ENCODE data around the gene USP40. TPM values are rescaled to one million over a fixed set of nuclear protein-coding genes. Genes with fewer than 3 reads are reported as not detected.
A peak's percentile ranks its signal among the peaks of the same experiment; 100 is the strongest.
"Not testable (repeated sequence)": the region's sequence is repeated elsewhere in the genome, so short reads cannot be mapped to it uniquely, and the experiment has no call there.

Gene USP40
- 21.7 and 22.5 TPM in 2 replicates for total RNA-seq

DNA sequence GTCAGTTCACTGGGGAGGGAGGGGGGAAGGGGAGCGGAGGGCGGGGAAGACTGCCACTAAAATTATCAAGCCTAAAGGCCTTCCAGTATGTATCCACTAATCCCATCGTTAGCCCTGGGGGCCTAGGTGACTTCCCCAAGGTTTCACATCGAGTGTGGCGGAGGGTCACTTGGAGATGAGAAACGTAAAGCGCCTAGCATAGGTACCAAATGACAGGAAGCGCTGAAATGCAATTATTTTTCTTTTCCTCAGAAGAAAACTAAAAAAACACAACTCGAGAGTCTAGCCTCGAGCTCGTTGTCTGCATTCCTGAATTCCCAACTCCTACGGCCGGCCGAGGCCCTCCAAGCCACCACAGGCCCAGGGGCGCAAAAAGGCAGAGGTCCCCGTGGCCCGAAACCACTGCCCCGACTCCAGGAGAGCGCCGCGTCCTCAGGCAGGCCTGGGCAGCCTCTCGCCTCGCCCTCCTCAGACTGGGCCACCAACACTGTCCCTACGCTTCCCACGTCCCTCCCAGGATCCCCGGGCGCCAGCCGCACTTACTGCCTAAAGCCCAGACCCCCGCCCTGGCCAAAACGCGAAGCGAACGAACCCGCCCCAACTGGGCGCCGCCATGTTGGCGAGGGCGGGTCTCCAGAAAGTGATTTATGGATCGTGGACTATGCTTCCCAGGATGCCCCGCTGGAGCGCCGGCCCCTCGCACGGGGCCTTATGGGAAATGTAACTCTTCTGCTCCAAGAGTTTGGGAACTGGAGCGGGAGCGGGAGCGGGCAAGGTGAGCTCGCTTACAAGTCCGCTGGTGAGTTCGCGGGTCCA is at the start of gene USP40:
Gene USP40 (minus strand): TSS at position 642 of the 816 bp plus-strand sequence. CDS start 1,228 bp downstream, outside the sequence.
- peak; percentile 74 for DNase-seq (ENCODE audit: low read depth, low spot score)

GRCh38 chr2:233611284-233611683 is 44.7 kb upstream of the USP40 start:
- no peak for DNase-seq (ENCODE audit: low read depth, low spot score)

DNA sequence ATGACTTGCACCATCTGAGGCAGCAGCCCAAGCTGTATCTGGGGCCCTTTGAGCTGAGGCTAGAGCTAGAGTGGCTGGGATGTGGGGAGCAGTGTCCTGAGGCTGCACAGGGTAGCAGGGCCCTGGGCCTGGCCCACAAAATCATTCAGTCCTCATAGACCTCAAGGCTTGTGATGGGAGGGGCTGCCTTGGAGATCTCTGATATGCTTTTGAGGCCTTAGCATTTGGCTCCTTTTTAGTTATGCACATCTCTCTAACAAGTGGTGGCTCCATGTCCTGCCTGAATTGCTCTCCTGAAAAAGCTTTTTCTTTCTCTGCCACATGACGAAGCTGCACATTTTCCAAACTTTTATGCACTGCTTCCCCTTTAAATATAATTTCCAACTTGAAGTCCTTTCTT is 39.1 kb upstream of the USP40 start:
- no peak for DNase-seq (ENCODE audit: low read depth, low spot score)

GRCh38 chr2:233604826-233605225 is 38.2 kb upstream of the USP40 start:
- DNase-seq (ENCODE audit: low read depth, low spot score): no peak

- no peak for DNase-seq (ENCODE audit: low read depth, low spot score)
Observed at GRCh38 chr2:233603520-233603919, 36.9 kb upstream of the USP40 start.

- DNase-seq (ENCODE audit: low read depth, low spot score): no peak
Observed at GRCh38 chr2:233602076-233602475, 35.5 kb upstream of the USP40 start.

DNA sequence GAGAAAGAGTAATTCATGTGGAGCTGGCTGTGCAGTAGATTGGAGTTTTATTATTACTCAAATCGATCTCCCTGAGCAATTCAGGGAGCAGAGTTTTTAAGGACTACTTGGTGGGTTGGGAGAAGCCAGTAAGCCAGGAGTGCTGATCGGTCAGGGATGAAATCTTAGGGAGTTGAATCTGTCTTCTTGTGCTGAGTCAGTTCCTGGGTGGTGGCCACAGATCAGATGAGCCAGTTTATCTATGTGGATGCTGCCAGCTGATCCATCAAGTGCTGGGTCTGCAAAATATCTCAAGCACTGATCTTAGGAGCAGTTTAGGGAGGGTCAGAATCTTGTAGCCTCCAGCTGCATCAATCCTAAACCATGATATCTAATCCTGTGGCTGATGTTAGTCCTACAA is 33.8 kb upstream of the USP40 start:
- DNase-seq (ENCODE audit: low read depth, low spot score): no peak

DNA sequence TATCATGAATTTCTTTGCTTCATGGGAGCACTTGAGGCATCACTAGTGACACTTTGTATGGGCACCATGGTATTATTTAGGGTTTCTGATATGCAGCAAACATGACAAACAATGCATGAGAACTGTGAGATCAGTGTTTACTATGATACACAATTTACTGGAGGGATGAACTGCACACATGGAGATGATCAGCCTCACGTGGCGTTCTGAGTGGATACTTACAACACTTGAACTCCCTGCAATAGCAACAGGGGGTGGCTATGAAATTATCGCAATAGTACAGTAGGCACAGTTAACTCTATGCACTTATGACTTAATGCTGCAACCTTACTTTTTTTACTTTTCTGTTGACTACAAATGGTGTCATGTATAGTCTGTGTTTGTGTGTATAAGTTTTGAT is 32.4 kb upstream of the USP40 start:
- DNase-seq (ENCODE audit: low read depth, low spot score): no peak

GRCh38 chr2:233597522-233597921 is 30.9 kb upstream of the USP40 start:
- no peak for DNase-seq (ENCODE audit: low read depth, low spot score)

GRCh38 chr2:233593201-233593600 is 26.6 kb upstream of the USP40 start:
- DNase-seq (ENCODE audit: low read depth, low spot score): no peak

DNA sequence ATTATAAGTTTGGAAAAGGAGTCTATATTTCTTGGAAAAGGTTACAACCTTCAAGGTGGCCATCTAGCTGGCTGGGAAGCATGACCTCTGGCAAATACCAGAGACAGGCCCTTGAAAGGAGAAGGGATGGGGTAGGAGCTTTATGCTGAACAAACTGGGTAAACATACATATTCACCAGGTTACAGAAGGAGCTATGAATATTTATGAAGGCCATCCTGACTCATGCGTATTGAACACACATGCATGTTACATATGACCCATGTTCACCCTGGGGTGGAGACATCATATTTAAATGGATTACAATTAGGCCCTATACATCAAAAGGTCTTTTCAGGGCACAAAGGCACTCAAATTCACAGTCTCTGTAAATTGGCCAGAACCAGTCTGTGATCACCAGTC is 26.1 kb upstream of the USP40 start:
- DNase-seq (ENCODE audit: low read depth, low spot score): not testable (repeated sequence)

DNA sequence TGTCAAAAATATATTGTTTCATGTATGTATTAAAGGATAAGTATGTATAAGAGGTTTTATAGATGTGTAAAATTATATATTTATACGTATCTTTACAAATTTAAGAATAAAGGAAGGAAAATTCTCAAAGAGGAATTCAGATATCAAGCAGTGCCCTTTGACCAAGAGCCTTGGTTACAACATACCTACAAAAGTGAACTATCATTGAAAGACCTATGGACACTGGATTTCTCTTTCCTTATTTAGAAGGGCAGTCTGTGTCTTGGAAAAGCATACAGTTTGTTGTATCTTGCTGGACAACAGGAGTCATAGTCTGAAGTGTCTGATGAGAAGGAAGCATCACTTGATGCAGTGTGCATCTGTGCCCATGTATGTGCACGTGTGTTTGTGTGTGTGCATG is 21.8 kb upstream of the USP40 start:
- DNase-seq (ENCODE audit: low read depth, low spot score): no peak

GRCh38 chr2:233584210-233584609 is 17.6 kb upstream of the USP40 start:
- no peak for DNase-seq (ENCODE audit: low read depth, low spot score)

GRCh38 chr2:233583217-233583965 is 16.8 kb upstream of the USP40 start:
- DNase-seq (ENCODE audit: low read depth, low spot score): not testable (repeated sequence)

GRCh38 chr2:233577341-233577740 is 10.8 kb upstream of the USP40 start:
- DNase-seq (ENCODE audit: low read depth, low spot score): not testable (repeated sequence)

DNA sequence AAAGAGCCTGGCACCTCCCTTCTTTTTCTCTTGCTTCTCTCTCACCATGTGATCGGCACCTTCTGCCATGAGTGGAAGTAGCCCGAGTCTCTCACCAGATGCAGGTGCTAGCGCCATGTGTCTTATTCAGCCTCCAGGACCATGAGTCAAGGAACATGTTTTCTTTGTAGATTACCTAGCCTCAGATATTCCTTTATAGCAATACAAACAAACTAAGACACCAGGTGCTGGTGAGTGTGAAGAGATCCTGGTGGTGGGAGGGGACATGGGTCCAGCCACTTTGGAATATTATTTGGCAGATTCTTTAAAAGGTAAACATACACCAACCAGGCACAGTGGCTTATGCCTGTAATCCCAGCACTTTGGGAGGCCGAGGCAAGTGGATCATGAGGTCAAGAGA is 5.9 kb upstream of the USP40 start:
- DNase-seq (ENCODE audit: low read depth, low spot score): no peak

DNA sequence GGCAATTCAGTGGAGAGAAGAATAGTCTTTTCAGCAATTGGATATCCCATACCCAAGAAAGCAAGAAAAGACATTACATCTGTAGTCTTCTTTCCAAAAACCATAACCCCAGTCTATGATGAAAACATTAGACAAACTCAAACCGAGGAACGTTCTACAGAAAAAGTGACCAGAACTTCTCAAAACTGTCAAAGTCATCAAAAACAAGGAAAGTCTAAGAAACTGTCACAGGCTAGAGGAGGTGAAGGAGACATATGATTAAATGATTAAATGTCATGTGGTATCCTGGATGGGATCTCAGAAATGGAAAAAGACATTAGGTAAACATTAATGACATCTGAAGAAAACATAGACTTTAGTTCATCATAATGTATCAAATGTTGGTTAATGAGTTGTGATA is 4.9 kb upstream of the USP40 start:
- DNase-seq (ENCODE audit: low read depth, low spot score): no peak

- DNase-seq (ENCODE audit: low read depth, low spot score): no peak
Observed at GRCh38 chr2:233571001-233571400, 4.4 kb upstream of the USP40 start.

DNA sequence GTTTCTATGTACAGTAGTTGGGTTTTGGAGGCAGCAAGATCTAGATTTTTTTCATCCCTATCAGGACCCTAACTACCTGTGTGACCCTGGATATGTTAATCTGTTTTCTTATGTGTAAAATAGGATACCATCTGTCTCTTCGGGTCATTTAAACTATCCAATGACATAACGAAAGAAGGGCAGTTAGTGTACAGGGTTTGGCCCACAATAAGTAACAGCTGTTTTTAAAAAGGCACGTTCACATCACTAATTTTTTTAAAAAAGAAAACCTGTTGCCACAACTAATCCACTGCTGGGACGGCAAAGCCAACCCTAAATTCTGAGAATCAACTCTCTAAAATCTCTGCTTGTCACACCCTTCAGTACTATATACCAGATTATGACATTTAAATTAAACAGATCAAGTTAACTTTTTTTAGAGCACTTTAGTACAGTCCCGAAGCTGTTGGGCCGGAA is 869 bp downstream of the USP40 start:
- DNase-seq (ENCODE audit: low read depth, low spot score): no peak

DNA sequence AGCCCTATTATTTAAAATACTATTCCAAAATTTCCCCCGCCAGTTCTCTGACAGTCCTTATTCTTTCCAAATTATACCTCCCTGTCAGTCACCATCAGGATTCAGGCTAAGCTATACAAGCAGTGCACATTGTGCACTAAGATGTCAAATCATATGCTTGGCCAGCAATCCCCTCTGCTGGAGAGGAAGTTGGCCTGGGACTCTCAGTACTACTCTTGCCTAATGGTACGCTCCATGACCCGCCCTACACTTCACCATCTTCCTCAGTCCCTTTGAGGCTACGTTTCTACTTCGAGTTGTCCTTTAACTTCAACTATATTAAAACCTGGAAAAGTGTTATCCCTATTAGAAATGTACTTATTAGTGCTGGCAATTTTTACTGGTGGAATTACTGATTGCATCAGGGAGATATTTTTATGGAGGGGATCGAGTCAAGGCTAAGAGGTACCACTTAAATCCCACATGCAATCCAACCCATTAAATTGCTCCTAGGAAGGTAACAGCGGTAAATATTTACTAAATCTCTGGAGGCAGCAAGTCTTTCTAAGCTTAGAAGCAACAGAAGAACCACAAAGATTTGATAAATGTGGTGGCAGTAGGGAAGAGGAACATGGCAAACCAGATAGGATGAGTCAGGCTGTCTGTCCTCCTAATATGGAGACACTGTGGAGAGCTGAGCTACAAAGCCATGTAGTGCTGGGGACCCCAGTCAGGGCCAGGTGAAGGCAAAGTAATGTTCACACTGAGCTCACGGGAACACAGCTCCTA is 2.7 kb downstream of the USP40 start:
- DNase-seq (ENCODE audit: low read depth, low spot score): no peak

DNA sequence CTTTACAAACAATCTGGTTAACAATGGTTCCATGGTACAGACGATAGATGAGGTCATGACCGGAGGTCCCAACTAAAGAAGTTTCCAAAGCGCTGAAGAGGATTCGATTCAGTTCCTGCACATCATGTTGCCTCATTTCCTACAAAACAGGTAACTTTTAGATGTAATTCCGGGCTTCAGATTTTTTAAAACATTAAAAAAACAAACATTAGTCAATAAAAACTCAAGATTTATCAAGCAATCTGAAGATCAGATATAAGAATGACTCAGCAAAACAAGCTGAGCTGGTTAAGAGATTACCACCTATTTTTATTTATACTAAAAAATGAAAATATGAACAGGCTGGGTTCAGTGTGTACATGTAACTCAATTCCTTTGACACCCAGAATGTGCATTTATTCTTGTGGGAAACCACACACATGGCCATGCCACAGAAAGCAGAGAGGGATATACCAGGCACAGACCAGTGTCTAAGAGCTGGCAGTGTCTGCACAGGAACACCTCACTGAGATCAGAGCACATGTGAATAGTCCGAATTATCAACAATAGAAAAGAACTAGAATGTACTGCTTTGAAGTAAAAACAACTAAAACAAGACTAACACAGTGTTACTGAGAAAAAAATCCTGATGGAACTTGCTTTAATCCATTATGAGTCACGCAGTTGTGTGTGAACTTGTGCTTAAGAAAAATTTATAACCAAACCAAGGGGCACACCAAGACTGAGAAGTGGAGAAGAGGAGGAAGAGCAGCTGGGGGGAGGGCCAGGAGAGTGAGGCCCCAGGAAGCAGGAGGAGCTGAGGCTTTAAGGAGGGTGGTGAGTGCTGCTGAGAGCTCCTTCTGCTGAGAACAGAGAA is 9.5 kb downstream of the USP40 start:
- no peak for DNase-seq (ENCODE audit: low read depth, low spot score)
